ENCODE results near the gene CDC37.

CDC37 gene

DNA sequence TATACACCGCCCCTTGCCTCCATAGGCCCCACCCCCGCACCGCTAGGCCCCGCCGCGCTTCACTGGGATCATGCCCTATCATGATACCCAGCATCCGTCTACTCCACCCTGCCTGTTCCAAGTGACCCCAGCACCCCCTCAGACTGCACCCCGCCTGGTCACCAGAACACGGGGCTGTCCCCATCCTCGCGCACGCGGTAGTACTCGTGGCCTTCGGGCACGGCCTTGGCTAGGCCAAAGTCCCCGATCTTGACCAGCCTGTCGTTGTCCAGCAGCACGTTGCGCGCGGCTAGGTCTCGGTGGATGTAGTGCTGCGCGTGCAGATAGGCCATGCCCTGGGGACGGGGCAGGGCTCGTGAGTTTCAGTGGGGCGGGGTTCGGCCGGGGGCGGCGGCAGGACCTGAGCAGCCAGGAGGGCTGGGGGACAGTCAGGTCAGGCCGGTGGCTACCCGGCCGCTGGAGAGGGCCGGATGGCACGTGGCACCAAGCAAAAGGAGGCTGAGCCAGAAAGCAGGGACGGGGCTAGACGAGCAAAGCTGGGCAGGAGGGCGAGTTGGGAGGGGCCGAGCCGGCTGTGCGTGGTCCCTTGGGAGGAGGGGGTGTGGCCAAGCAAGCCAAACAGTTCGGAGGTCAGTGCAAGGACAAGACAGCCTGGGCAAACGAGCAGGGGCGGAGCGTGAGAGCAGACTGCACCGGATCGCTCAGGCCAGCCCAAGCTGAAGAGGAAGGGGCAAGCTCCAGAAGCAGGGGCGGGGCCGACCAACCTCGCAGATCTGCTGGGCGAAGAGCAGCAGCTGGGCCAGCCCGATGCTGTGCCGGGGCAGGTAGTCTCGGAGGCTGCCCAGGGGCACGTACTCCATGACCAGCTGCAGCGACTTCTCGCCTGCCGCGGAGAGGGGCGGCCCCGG is 50.3 kb downstream of the CDC37 start:
- no peak for DNase-seq

DNA sequence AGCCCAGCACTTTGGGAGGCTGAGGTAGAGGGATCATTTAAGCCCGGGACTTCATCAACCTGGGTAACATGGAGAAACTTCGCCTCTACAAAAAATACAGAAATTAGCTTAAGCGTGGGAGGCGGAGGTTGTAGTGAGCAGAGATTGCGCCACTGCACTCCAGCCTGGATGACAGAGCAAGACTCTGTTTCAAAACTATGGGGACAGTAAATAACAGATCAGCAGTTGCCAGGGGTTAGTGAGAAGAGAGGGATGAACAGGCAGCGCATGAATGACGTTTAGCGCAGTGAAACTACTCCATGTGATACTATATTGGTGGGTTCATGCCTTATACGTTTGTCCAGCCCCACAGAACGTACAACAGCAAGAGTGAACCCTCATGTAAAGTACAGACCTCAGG is 56.8 kb downstream of the CDC37 start:
- peak; percentile 36 for DNase-seq

DNA sequence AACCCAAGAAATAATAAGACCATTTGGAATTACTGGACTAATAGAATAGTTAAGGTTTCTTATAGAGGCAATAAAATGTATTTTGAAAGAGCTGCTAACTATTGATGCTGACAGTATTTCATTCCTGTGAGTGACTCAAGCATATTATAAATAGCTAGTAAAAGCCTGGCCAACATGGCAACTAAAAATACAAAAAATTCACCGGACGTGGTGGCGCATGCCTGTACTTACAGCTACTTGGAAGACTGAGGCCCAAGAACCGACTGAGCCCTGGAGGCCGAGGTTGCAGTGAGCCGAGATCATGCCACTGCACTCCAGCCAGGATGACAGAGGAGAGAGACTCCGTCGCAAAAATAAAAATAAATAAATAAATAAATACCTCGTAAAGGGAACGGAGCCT is 58.6 kb downstream of the CDC37 start:
- no peak for DNase-seq

DNA sequence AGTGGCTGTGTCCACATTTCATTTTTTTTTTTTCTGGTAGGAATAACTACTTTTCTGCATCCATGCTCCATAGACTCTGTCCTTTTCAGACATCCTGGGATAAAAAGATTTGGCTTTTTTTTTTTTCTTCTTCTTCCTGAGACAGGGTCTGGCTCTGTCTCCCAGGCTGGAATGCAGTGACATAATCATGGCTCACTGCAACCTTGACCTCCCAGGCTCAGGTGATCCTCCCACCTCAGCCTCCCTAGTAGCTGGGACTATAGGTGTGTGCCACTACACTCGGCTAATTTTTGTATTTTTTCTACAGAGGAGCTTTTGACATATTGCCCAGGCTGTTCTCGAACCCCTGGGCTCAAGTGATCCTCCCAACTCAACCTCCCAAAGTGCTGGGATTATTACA is 59.8 kb downstream of the CDC37 start:
- DNase-seq = no peak
